ENCODE data around the gene RAE1.

DNA sequence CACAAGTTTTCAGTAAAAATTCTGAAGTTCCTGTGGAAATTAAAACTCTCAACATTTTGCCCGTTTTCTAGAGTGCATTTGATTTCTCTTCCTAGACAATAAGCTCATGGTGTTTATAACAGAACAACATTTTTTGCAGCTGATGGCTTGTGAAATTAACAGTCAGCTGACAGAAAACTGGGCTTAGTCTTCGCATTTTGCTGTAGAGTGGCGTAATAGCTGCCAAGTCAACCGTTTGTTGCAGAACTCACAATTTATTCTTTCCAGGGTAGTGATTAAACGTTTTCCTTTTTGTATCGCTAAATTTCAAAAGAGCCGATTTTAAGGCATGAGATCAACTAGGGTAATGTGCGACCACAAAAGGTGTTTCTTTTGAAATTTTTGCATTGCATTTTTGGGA is 20.1 kb upstream of the RAE1 start:
- TF ChIP-seq POLR2A (IDR thresholded peaks at IDR 0.05; ENCODE audit: low read length) (no peak), GATA1 (IDR thresholded peaks at IDR 0.05; ENCODE audit: low read depth, low read length) (no peak)

Measured in erythroblast (primary cell).